ENCODE measurements around the gene CPT2. TPM values are rescaled to one million over a fixed set of nuclear protein-coding genes. Genes with fewer than 3 reads are reported as not detected.

Gene CPT2
- polyA plus RNA-seq, 2 donors, result 8.2 to 16.5 TPM

DNA sequence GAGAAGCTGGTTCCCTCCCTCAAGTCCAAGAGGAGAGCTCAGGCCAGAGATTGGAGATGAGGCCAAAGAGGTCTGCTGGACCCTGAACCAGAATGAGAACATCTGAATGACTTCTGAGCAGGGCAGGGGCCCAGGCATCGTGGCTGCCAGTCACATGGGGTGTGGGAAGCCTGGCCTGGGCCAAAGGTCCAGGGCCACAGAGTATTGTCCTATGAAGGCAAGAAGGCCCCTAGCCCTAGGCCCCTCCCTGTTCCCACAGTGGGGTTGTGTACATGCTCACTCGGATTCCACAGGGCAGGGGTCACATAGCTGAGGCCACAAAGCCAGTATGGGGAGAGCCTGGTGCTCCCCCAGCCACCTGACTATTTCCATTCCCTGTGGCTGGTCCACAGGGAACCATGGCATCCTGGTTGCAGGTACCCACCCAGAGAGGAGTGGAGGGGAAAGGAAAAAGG lies 35.7 kb upstream of the CPT2 start:
- H3K36me3 ChIP-seq (ENCODE audit: control insufficient read depth in 2 of 2, insufficient read depth in 2 of 2, low read length in 1 of 2), result no peaks in the 10 kb centered on the region
- H3K4me3 ChIP-seq (ENCODE audit: low read depth in 1 of 2, low read length in 2 of 2), result no peak overlapping the region
- H3K27me3 ChIP-seq (ENCODE audit: control insufficient read depth in 1 of 2, insufficient read depth in 2 of 2, low read length in 2 of 2), result no peaks in the 10 kb centered on the region
- WGBS, 2 donors, result 50 to 71% methylated on average over 2 of the region's 2 CpGs
- H3K4me1 ChIP-seq (ENCODE audit: control insufficient read depth in 2 of 2, insufficient read depth in 2 of 2, low read length in 1 of 2), result no peaks in the 10 kb centered on the region
- no peak overlapping the region for H3K27ac ChIP-seq (ENCODE audit: low read depth in 2 of 2, low read length in 1 of 2)
- no peaks in the 10 kb centered on the region for H3K9me3 ChIP-seq (ENCODE audit: control insufficient read depth in 2 of 2, insufficient read depth in 1 of 2, low read depth in 1 of 2, low read length in 1 of 2)

DNA sequence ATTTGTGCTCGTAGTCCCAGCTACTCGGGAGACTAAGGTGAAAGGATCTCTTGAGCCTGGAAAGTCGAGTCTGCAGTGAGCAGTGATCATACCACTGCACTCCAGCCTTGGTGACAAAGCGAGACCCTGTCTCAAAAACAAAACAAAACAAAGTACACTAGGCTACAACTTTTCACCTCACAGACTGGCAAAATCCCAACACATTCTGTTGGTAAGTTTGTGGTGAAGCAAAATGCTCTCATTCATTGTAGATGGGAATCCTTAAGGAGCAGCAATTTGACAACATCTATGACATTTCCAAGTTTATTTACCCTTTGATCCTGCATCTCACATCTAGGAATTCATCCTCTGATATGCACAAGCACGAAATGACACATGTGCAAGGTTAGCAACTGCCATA lies 34.0 kb upstream of the CPT2 start:
- no peaks in the 10 kb centered on the region for H3K4me1 ChIP-seq (ENCODE audit: control insufficient read depth in 2 of 2, insufficient read depth in 2 of 2, low read length in 1 of 2)
- H3K27me3 ChIP-seq (ENCODE audit: control insufficient read depth in 1 of 2, insufficient read depth in 2 of 2, low read length in 2 of 2), result no peaks in the 10 kb centered on the region
- no peak overlapping the region for H3K4me3 ChIP-seq (ENCODE audit: low read depth in 1 of 2, low read length in 2 of 2)
- WGBS, 2 donors, result 72 to 76% methylated on average over 5 of the region's 5 CpGs
- H3K27ac ChIP-seq (ENCODE audit: low read depth in 2 of 2, low read length in 1 of 2), result no peak overlapping the region
- H3K9me3 ChIP-seq (ENCODE audit: control insufficient read depth in 2 of 2, insufficient read depth in 1 of 2, low read depth in 1 of 2, low read length in 1 of 2), result no peaks in the 10 kb centered on the region
- no peaks in the 10 kb centered on the region for H3K36me3 ChIP-seq (ENCODE audit: control insufficient read depth in 2 of 2, insufficient read depth in 2 of 2, low read length in 1 of 2)

DNA sequence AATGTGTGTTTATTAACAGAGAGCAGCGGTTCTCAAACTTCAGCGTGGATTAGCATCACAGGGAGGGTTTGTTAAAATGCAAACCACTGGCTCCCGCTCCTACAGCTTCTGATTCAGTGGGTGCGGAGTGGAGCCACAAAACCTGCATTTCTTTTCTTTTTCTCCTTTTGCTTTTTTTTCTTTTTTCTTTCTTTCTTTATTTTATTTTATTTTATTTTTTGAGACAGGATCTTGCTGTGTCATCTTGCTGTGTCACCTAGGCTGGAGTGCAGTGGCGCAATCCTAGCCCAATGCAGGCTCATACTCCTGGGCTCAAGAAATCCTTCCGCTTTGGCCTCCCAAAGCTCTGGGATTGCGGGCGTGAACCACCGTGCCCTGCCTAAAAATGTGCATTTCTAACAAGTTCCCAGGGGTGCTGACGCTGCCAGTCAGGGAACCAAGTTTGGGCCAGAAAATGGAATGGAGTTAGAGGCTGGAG lies 33.3 kb upstream of the CPT2 start:
- no peak overlapping the region for H3K27ac ChIP-seq (ENCODE audit: low read depth in 2 of 2, low read length in 1 of 2)
- no peaks in the 10 kb centered on the region for H3K27me3 ChIP-seq (ENCODE audit: control insufficient read depth in 1 of 2, insufficient read depth in 2 of 2, low read length in 2 of 2)
- no peaks in the 10 kb centered on the region for H3K9me3 ChIP-seq (ENCODE audit: control insufficient read depth in 2 of 2, insufficient read depth in 1 of 2, low read depth in 1 of 2, low read length in 1 of 2)
- H3K4me1 ChIP-seq (ENCODE audit: control insufficient read depth in 2 of 2, insufficient read depth in 2 of 2, low read length in 1 of 2), result no peaks in the 10 kb centered on the region
- no peak overlapping the region for H3K4me3 ChIP-seq (ENCODE audit: low read depth in 1 of 2, low read length in 2 of 2)
- 78 to 80% methylated on average over 10 of the region's 10 CpGs for WGBS, 2 donors
- H3K36me3 ChIP-seq (ENCODE audit: control insufficient read depth in 2 of 2, insufficient read depth in 2 of 2, low read length in 1 of 2), result no peaks in the 10 kb centered on the region

DNA sequence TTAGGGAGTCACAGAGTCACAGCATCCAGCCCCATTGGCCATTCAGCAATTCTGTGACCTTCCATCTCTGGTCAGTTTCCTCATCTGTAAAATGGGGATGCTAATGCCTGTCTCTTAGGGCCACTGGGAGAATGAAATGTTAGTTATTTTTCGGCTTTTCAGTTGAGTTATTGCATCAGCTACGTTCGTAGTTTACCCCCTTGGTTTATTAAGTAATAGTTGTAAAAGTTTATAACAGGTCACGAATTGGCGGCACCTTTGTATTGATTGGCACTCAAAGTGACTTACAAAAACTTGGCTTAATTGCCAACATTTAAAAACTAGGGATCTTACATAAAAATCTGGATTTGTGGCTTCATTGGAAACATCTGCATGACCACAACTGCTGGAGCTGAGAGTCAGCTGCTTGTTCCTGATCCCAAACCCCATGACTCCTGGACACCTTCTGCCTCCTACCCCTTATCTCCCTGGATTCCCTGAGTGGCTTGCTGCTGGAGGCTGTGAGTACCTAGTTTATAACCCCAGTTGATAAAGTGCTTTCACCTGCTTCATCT lies 31.1 kb upstream of the CPT2 start:
- Histone ChIP-seq H3K4me1 (ENCODE audit: control insufficient read depth in 2 of 2, insufficient read depth in 2 of 2, low read length in 1 of 2) (no peaks in the 10 kb centered on the region), H3K27me3 (ENCODE audit: control insufficient read depth in 1 of 2, insufficient read depth in 2 of 2, low read length in 2 of 2) (no peaks in the 10 kb centered on the region), H3K4me3 (ENCODE audit: low read depth in 1 of 2, low read length in 2 of 2) (no peak overlapping the region), H3K9me3 (ENCODE audit: control insufficient read depth in 2 of 2, insufficient read depth in 1 of 2, low read depth in 1 of 2, low read length in 1 of 2) (no peaks in the 10 kb centered on the region), H3K27ac (ENCODE audit: low read depth in 2 of 2, low read length in 1 of 2) (no peak overlapping the region), H3K36me3 (ENCODE audit: control insufficient read depth in 2 of 2, insufficient read depth in 2 of 2, low read length in 1 of 2) (no peaks in the 10 kb centered on the region)
- 81 to 89% methylated on average over 5 of the region's 5 CpGs for WGBS, 2 donors

DNA sequence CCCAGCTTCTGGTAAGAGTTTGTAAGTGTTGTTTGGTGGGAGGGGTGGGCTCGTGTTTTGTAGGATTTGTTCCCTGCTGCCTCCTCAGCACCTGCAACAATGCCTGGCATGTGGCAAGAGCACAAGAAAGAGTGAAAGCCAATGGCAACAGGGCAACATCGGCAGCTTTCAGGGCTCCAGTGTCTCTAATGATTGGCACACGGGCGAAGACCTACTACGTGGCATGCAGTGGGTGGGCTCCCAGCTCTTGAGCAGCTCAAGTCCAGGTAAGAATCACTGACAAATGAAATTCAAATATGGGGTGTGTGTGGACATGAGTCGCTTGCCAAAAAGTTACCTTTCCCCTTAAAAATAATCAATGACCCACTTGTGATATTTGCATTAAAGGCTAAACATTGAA lies 30.3 kb upstream of the CPT2 start:
- no peaks in the 10 kb centered on the region for H3K4me1 ChIP-seq (ENCODE audit: control insufficient read depth in 2 of 2, insufficient read depth in 2 of 2, low read length in 1 of 2)
- H3K27ac ChIP-seq (ENCODE audit: low read depth in 2 of 2, low read length in 1 of 2), result no peak overlapping the region
- no peak overlapping the region for H3K4me3 ChIP-seq (ENCODE audit: low read depth in 1 of 2, low read length in 2 of 2)
- H3K9me3 ChIP-seq (ENCODE audit: control insufficient read depth in 2 of 2, insufficient read depth in 1 of 2, low read depth in 1 of 2, low read length in 1 of 2), result no peaks in the 10 kb centered on the region
- no peaks in the 10 kb centered on the region for H3K27me3 ChIP-seq (ENCODE audit: control insufficient read depth in 1 of 2, insufficient read depth in 2 of 2, low read length in 2 of 2)
- 75 to 83% methylated on average over 6 of the region's 6 CpGs for WGBS, 2 donors
- H3K36me3 ChIP-seq (ENCODE audit: control insufficient read depth in 2 of 2, insufficient read depth in 2 of 2, low read length in 1 of 2), result no peaks in the 10 kb centered on the region

DNA sequence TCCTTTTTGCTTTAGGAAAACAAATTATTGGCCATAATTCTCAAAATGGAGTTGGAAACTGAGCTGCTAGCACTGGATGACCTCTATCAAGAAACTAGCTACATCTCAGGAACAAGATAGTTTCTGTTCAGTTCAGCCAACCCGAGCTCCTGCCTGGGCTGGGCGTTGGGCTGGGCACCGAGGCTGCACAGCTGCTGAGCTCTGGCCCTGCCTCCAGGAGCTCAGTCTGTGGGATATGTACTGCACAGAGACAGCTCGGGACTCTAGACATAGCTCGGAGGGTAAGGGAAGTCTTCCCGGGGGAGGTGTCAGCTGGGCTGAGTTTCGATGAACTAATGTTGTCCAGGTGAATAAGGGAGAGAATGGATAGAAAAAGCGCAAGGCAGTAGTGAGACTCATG lies 29.7 kb upstream of the CPT2 start:
- Histone ChIP-seq H3K9me3 (ENCODE audit: control insufficient read depth in 2 of 2, insufficient read depth in 1 of 2, low read depth in 1 of 2, low read length in 1 of 2) (no peaks in the 10 kb centered on the region), H3K4me3 (ENCODE audit: low read depth in 1 of 2, low read length in 2 of 2) (no peak overlapping the region), H3K36me3 (ENCODE audit: control insufficient read depth in 2 of 2, insufficient read depth in 2 of 2, low read length in 1 of 2) (no peaks in the 10 kb centered on the region), H3K27ac (ENCODE audit: low read depth in 2 of 2, low read length in 1 of 2) (no peak overlapping the region), H3K4me1 (ENCODE audit: control insufficient read depth in 2 of 2, insufficient read depth in 2 of 2, low read length in 1 of 2) (no peaks in the 10 kb centered on the region), H3K27me3 (ENCODE audit: control insufficient read depth in 1 of 2, insufficient read depth in 2 of 2, low read length in 2 of 2) (no peaks in the 10 kb centered on the region)
- 69 to 80% methylated on average over 8 of the region's 8 CpGs for WGBS, 2 donors

DNA sequence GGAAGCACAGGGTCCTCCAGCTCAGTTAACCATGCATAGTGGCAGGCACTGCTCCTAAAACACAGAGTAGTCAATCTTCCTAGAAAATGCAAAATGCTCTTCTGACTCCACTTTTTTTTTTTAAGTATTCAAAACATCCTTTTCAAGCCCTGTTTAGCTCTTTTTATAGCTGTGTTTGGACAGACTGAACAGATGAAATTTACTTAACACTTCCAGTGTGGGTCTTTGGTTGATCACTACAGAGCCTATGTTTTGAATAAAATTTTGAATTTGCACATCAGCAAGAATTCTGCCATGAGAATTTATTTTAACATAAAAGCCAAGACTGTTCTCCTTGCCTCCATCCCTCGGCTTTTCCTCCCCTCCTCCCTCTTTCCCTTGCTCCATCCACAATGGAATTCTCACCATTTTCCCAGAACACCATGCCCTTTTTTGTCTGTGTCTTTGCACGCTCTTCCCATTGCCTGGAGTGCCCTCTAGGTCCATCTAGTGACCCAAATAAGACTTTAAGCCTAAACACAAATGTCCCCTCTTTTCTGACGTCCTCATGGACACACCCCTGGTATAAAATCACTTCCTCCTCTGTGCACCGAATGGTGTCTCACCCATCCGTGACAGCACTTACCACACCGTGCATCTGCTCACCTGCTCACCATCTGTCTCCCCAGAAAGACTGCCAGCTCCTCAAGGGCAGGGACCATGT lies 24.0 kb upstream of the CPT2 start:
- WGBS, 2 donors, result 22 to 30% methylated on average over 6 of the region's 6 CpGs
- Histone ChIP-seq H3K9me3 (ENCODE audit: control insufficient read depth in 2 of 2, insufficient read depth in 1 of 2, low read depth in 1 of 2, low read length in 1 of 2) (no peaks in the 10 kb centered on the region), H3K4me3 (ENCODE audit: low read depth in 1 of 2, low read length in 2 of 2) (no peak overlapping the region), H3K36me3 (ENCODE audit: control insufficient read depth in 2 of 2, insufficient read depth in 2 of 2, low read length in 1 of 2) (no peaks in the 10 kb centered on the region), H3K4me1 (ENCODE audit: control insufficient read depth in 2 of 2, insufficient read depth in 2 of 2, low read length in 1 of 2) (peaks cover 0 to 2% of the 10 kb centered on the region in 2 donors), H3K27me3 (ENCODE audit: control insufficient read depth in 1 of 2, insufficient read depth in 2 of 2, low read length in 2 of 2) (no peaks in the 10 kb centered on the region), H3K27ac (ENCODE audit: low read depth in 2 of 2, low read length in 1 of 2) (peak overlapping the region in 1 of 2 donors; percentile 22)

DNA sequence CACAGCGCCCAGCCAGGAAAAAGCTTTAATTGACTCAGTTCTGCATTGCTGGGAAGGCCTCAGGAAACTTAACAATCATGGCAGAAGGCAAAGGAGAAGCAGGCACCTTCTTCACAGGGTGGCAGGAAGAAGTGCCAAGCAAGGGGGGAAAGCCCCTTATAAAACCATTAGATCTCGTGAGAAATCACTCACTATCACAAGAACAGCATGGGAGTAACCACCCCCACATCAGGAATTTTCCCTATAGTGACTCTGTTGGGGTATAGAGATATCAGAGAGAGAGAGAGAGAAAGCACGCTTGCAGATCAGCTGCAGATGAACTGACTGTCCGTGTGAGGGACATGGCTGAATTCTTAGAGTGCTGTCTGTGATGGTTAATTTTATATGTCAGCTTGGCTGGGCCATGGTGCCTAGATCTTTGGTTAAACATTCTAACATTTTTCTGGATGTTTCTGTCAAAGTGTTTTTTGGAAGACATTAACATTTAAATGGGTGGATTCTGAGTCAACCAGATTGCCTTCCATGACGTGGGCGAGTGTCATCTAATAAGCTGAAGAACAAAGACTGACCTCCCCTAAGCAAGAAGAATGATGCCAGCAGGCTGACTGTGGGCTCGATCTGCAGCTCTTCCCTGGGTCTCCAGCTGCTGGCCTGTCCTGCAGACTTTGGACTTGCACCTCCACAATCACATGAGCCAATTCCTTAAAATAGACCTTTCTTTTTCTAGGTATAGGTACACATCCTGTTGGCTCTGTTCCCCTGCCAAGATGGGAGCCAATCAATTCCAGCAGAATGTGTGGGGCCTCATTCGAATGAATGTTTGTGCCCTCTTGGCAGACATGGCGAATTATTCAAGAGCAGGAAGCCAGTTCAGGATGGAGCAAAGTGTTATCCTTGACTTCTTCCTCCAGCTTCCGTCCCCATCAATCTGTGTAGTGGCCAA lies 21.4 kb upstream of the CPT2 start:
- Histone ChIP-seq H3K4me3 (ENCODE audit: low read depth in 1 of 2, low read length in 2 of 2) (no peak overlapping the region), H3K27me3 (ENCODE audit: control insufficient read depth in 1 of 2, insufficient read depth in 2 of 2, low read length in 2 of 2) (no peaks in the 10 kb centered on the region), H3K36me3 (ENCODE audit: control insufficient read depth in 2 of 2, insufficient read depth in 2 of 2, low read length in 1 of 2) (no peaks in the 10 kb centered on the region), H3K27ac (ENCODE audit: low read depth in 2 of 2, low read length in 1 of 2) (no peak overlapping the region), H3K4me1 (ENCODE audit: control insufficient read depth in 2 of 2, insufficient read depth in 2 of 2, low read length in 1 of 2) (peaks cover 0 to 2% of the 10 kb centered on the region in 2 donors), H3K9me3 (ENCODE audit: control insufficient read depth in 2 of 2, insufficient read depth in 1 of 2, low read depth in 1 of 2, low read length in 1 of 2) (no peaks in the 10 kb centered on the region)
- 66 to 70% methylated on average over 10 of the region's 10 CpGs for WGBS, 2 donors

DNA sequence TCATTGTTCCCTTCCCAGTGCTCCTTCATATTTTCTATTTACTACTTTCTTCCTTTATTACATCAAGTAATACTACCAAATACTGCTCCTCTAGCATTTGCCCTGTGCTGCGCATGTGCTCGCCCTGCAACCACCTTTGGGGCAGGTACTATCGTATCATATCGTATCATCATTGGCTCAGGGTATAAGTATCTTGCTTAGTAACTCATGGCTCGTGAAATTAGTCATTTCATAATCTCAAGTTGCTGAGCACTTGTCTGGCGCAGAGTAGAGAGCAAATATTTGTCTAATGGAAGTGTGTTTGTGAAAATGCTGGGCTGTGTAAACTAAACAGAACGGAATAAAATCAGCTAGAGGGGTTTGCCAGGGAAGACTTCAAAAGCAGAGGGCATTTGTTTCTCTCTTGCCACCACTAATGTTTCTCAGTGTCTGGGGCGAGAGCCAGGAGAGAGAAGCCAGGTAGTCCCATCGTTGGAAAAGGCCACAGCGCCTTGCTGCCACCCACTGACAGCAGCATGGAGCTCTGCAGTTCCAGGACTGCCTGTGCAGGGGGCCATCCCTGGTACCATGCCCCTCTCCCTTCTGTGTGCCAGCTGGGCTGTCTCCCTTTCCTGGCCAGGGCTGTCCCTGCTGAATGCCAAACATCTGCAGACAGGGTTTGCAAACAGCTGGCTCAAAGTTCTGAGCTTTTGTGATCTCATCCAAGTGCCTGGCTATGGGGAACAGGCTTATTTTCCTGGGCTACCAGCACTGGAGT lies 20.0 kb upstream of the CPT2 start:
- Histone ChIP-seq H3K27me3 (ENCODE audit: control insufficient read depth in 1 of 2, insufficient read depth in 2 of 2, low read length in 2 of 2) (no peaks in the 10 kb centered on the region), H3K4me3 (ENCODE audit: low read depth in 1 of 2, low read length in 2 of 2) (no peak overlapping the region), H3K9me3 (ENCODE audit: control insufficient read depth in 2 of 2, insufficient read depth in 1 of 2, low read depth in 1 of 2, low read length in 1 of 2) (no peaks in the 10 kb centered on the region), H3K36me3 (ENCODE audit: control insufficient read depth in 2 of 2, insufficient read depth in 2 of 2, low read length in 1 of 2) (no peaks in the 10 kb centered on the region), H3K27ac (ENCODE audit: low read depth in 2 of 2, low read length in 1 of 2) (peak overlapping the region; percentile 4 to 18), H3K4me1 (ENCODE audit: control insufficient read depth in 2 of 2, insufficient read depth in 2 of 2, low read length in 1 of 2) (peaks cover 0 to 2% of the 10 kb centered on the region in 2 donors)
- 45 to 52% methylated on average over 10 of the region's 10 CpGs for WGBS, 2 donors
